Trophoblast cell (in vitro differentiated cells and primary cell): ENCODE data around the gene SAP30BP.
A peak's percentile ranks its signal among the peaks of the same experiment; 100 is the strongest.

ENCODE experiments used
- DNase-seq, 2 donors: peaks; one replicate each; pipeline ENCODE4 v3.0.0-alpha.2; 2016
- H2AFZ ChIP-seq: 2 replicates; pipeline ENCODE4 v1.6.1; 2013; ENCODE audit warnings: low read length, moderate library complexity, mild to moderate bottlenecking; ENCODE audit not compliant: insufficient read depth, poor library complexity
- H2AK5ac ChIP-seq: 2 replicates; pipeline ENCODE4 v1.6.1; 2013; ENCODE audit warnings: mild to moderate bottlenecking, low read length
- H2BK120ac ChIP-seq: 2 replicates; pipeline ENCODE4 v1.6.1; 2013; ENCODE audit warnings: low read length, mild to moderate bottlenecking, moderate library complexity; ENCODE audit not compliant: insufficient read depth, poor library complexity
- H2BK12ac ChIP-seq: 2 replicates; pipeline ENCODE4 v1.6.1; 2013; ENCODE audit warnings: mild to moderate bottlenecking, low read length, moderate library complexity
- H2BK5ac ChIP-seq: 2 replicates; pipeline ENCODE4 v1.6.1; 2013; ENCODE audit warnings: low read length, low read depth, moderate library complexity, mild to moderate bottlenecking; ENCODE audit not compliant: poor library complexity
- H3K14ac ChIP-seq: 2 replicates; pipeline ENCODE4 v1.6.1; 2013; ENCODE audit warnings: mild to moderate bottlenecking, low read length
- H3K18ac ChIP-seq: 2 replicates; pipeline ENCODE4 v1.6.1; 2013; ENCODE audit warnings: mild to moderate bottlenecking, low read length
- H3K23ac ChIP-seq: 2 replicates; pipeline ENCODE4 v1.6.1; 2013; ENCODE audit warnings: low read length
- H3K27ac ChIP-seq: 2 replicates; pipeline ENCODE4 v1.5.1; 2013; ENCODE audit warnings: low read depth, mild to moderate bottlenecking, inconsistent platforms, low read length, moderate library complexity
- H3K27me3 ChIP-seq: 2 replicates; pipeline ENCODE4 v1.6.1; 2013; ENCODE audit warnings: inconsistent platforms, mild to moderate bottlenecking, low read length, moderate library complexity; ENCODE audit not compliant: insufficient read depth
- H3K36me3 ChIP-seq, 2 experiments: 1 replicate in 1 of 2; 2 replicates in 1 of 2; pipeline ENCODE4 v1.6.1; 2013; ENCODE audit warnings: low read length in 2 of 2, mild to moderate bottlenecking in 2 of 2, moderate library complexity in 1 of 2; ENCODE audit not compliant: insufficient read depth in 2 of 2, control insufficient read depth in 1 of 2
- H3K4ac ChIP-seq: 2 replicates; pipeline ENCODE4 v1.6.1; 2013; ENCODE audit warnings: low read depth, mild to moderate bottlenecking, low read length, moderate library complexity
- H3K4me1 ChIP-seq, 2 experiments: 1 replicate in 1 of 2; 2 replicates in 1 of 2; pipeline ENCODE4 v1.6.1; 2013; ENCODE audit warnings: low read length in 2 of 2, mild to moderate bottlenecking in 2 of 2, moderate library complexity in 1 of 2; ENCODE audit not compliant: insufficient read depth in 2 of 2, control insufficient read depth in 1 of 2
- H3K4me2 ChIP-seq: 2 replicates; pipeline ENCODE4 v1.6.1; 2013; ENCODE audit warnings: inconsistent platforms, mild to moderate bottlenecking, low read length, moderate library complexity
- H3K4me3 ChIP-seq: 2 replicates; pipeline ENCODE4 v1.5.1; 2013; ENCODE audit warnings: mild to moderate bottlenecking, low read depth, low read length, inconsistent platforms
- H3K79me1 ChIP-seq: one replicate; pipeline ENCODE4 v1.6.1; 2013; ENCODE audit warnings: low read length
- H3K79me2 ChIP-seq: 2 replicates; pipeline ENCODE4 v1.6.1; 2013; ENCODE audit warnings: low read length, mild to moderate bottlenecking; ENCODE audit not compliant: control insufficient read depth, insufficient read depth, poor library complexity
- H3K9ac ChIP-seq: 2 replicates; pipeline ENCODE4 v1.6.1; 2013; ENCODE audit warnings: mild to moderate bottlenecking, low read length
- H3K9me3 ChIP-seq: 2 replicates; pipeline ENCODE4 v1.6.1; 2013; ENCODE audit warnings: low read depth, mild to moderate bottlenecking, control low read depth, inconsistent platforms, low read length; ENCODE audit not compliant: insufficient read depth
- H4K12ac ChIP-seq: 2 replicates; pipeline ENCODE4 v1.6.1; 2013; ENCODE audit warnings: low read depth, mild to moderate bottlenecking, low read length, moderate library complexity
- H4K8ac ChIP-seq: 2 replicates; pipeline ENCODE4 v1.6.1; 2013; ENCODE audit warnings: low read depth, mild to moderate bottlenecking, low read length, moderate library complexity
- H4K91ac ChIP-seq: one replicate; pipeline ENCODE4 v1.6.1; 2013; ENCODE audit warnings: low read depth, mild to moderate bottlenecking, low read length, moderate library complexity
- WGBS: extraction: QIAGEN DNeasy Blood & Tissue Kit; methylation state at CpG from one replicate; pipeline ENCODE4 v1.1.7; 2013; ENCODE audit warnings: missing lambda C conversion rate; ENCODE audit not compliant: insufficient read length, insufficient coverage; ENCODE audit errors: extremely low coverage; 5-methylcytosine and 5-hydroxymethylcytosine counted together

SAP30BP gene

DNA sequence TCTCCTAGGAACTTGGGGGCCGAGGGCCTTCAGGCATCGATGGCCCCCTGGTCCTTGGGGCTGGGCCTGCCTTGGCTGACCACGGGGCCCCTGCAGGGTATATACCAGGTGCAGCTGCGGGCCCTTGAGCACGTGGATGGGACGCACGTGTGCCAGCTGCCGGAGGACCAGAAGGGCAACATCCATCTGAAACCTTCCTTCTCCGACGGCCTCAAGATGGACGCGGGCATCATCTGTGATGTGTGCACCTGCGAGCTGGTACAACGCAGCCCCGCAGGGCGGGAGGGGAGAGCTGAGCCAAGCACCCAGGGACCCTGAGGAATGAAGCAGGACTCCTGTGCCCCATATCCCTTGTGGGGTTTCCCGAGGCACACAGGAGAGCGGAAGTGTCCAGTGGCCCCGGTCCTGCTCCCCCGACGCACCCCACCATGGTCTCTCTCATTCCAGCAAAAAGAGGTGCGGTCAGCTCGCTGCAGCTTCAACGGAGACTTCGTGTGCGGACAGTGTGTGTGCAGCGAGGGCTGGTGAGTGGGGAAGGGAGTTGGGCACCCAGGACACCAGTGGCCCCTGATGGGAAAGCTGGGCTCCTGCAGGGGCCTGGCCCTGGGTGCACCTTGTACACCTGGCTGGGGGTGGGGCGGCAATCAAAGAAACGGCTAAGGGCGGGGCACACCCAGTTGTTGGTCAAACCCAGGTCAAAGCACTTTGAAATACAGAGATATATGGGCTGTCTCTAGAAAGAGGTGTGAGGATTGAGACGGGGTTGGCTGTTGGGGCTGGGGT is 64.8 kb downstream of the SAP30BP start:
- no peak overlapping the region for H3K14ac ChIP-seq
- H3K4me3 ChIP-seq, result peak overlapping the region; percentile 54
- no peak overlapping the region for H3K4me2 ChIP-seq
- DNase-seq, result no peak
- no peaks in the 10 kb centered on the region for H3K27me3 ChIP-seq
- H3K23ac ChIP-seq, result no peak overlapping the region
- no peak overlapping the region for H3K27ac ChIP-seq
- peaks cover 33 to 47% of the 10 kb centered on the region in 2 experiments for H3K36me3 ChIP-seq
- H3K79me1 ChIP-seq, result no peaks in the 10 kb centered on the region
- H4K91ac ChIP-seq, result no peak overlapping the region
- no peak overlapping the region for H2AFZ ChIP-seq
- H2AK5ac ChIP-seq, result no peak overlapping the region
- H3K4me1 ChIP-seq, result no peaks in the 10 kb centered on the region
- H2BK5ac ChIP-seq, result no peak overlapping the region
- no peak overlapping the region for H2BK120ac ChIP-seq
- no peak overlapping the region for H3K4ac ChIP-seq
- H3K18ac ChIP-seq, result no peak overlapping the region
- H2BK12ac ChIP-seq, result no peak overlapping the region
- H4K8ac ChIP-seq, result no peak overlapping the region
- peaks cover 2% of the 10 kb centered on the region for H3K9me3 ChIP-seq
- H3K79me2 ChIP-seq, result no peaks in the 10 kb centered on the region
- no peak overlapping the region for H4K12ac ChIP-seq
- no peak overlapping the region for H3K9ac ChIP-seq
- WGBS, result no CpG with 5 or more reads among the region's 31 CpGs

DNA sequence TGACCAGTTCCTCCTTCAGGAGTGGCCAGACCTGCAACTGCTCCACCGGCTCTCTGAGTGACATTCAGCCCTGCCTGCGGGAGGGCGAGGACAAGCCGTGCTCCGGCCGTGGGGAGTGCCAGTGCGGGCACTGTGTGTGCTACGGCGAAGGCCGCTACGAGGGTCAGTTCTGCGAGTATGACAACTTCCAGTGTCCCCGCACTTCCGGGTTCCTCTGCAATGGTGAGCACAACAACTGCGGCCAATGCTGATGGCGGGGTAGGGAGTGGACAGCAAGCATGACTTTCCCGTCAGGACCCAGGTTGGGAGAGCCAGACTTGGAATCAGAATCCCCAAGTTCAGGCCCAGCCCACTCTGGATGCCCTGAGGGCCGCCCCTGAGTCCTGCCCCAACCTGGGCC is 66.3 kb downstream of the SAP30BP start:
- H2AK5ac ChIP-seq, result no peak overlapping the region
- no peak overlapping the region for H3K4ac ChIP-seq
- no peak overlapping the region for H2AFZ ChIP-seq
- no peak overlapping the region for H3K18ac ChIP-seq
- H3K4me3 ChIP-seq, result no peak overlapping the region
- no peak overlapping the region for H3K4me2 ChIP-seq
- DNase-seq, result no peak
- no peak overlapping the region for H4K91ac ChIP-seq
- no peak overlapping the region for H3K14ac ChIP-seq
- no peak overlapping the region for H3K27ac ChIP-seq
- no CpG with 5 or more reads among the region's 18 CpGs for WGBS
- no peak overlapping the region for H2BK120ac ChIP-seq
- H3K79me2 ChIP-seq, result no peaks in the 10 kb centered on the region
- H3K9ac ChIP-seq, result no peak overlapping the region
- no peaks in the 10 kb centered on the region for H3K79me1 ChIP-seq
- no peak overlapping the region for H4K8ac ChIP-seq
- no peaks in the 10 kb centered on the region for H3K4me1 ChIP-seq
- no peaks in the 10 kb centered on the region for H3K27me3 ChIP-seq
- H4K12ac ChIP-seq, result no peak overlapping the region
- peaks cover 28 to 46% of the 10 kb centered on the region in 2 experiments for H3K36me3 ChIP-seq
- no peak overlapping the region for H2BK5ac ChIP-seq
- H3K9me3 ChIP-seq, result peaks cover 3% of the 10 kb centered on the region
- H3K23ac ChIP-seq, result no peak overlapping the region
- no peak overlapping the region for H2BK12ac ChIP-seq

DNA sequence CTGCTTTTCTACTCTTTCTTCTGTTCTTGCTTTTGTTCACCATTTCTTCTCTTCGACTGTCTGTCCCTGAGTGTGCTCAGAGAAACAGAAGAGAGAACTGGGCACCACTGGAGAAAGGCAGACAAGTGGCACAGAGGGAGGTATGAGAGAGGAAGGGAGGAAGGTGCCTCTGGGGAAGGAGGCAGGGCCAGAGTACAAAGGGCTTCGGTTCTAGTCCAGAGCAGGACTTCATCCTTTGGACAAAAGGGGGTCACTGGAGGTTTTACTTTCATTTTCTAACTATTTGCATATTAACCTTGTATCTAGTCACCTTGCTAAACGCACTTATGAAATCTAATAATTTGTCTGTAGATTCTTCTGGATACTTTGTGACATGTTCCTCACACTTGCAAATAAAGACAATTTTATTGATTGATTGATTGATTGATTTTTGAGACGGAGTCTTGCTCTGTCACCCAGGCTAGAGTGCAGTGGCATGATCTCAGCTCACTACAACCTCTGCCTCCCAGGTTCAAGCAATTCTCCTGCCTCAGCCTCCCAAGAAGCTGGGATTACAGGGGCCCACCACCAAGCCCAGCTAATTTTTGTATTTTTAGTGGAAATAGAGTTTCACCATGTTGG is 67.6 kb downstream of the SAP30BP start:
- Histone ChIP-seq H3K79me1 (no peaks in the 10 kb centered on the region), H3K4ac (no peak overlapping the region), H4K91ac (no peak overlapping the region), H3K36me3 (peaks cover 30 to 48% of the 10 kb centered on the region in 2 experiments), H3K27ac (no peak overlapping the region), H3K18ac (no peak overlapping the region), H3K27me3 (no peaks in the 10 kb centered on the region), H4K8ac (no peak overlapping the region), H3K9ac (no peak overlapping the region), H2AFZ (no peak overlapping the region), H2BK120ac (no peak overlapping the region), H2BK5ac (no peak overlapping the region), H3K4me3 (no peak overlapping the region), H3K79me2 (no peaks in the 10 kb centered on the region), H3K23ac (no peak overlapping the region), H3K4me2 (no peak overlapping the region), H3K9me3 (peaks cover 4% of the 10 kb centered on the region), H3K14ac (no peak overlapping the region), H2AK5ac (no peak overlapping the region), H4K12ac (no peak overlapping the region), H3K4me1 (no peaks in the 10 kb centered on the region), H2BK12ac (no peak overlapping the region)
- DNase-seq, result no peak
- WGBS, result no CpG with 5 or more reads among the region's 4 CpGs

DNA sequence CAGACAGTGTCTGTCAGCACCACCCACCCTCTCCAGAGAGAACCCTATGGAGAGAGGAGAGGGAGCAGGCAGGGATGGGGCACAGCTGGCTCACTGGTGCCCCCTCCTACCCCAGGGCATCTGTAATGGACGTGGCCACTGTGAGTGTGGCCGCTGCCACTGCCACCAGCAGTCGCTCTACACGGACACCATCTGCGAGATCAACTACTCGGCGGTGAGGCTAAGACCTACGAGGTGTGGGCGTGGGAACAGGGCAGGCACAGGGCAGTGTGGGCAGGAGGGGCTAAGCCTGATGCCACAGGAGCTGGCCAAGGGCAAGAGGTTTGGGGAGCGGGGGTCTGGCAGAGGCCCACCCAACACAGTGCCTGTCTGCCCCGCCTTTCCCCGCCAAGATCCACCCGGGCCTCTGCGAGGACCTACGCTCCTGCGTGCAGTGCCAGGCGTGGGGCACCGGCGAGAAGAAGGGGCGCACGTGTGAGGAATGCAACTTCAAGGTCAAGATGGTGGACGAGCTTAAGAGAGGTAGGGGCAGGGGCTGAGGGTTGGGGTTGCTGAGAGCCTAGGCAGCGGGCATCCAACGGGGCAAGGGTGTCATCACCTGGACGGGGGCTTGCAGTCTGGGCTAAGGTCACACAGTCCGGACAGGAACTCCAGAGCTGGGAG is 69.2 kb downstream of the SAP30BP start:
- Histone ChIP-seq H2AFZ (no peak overlapping the region), H2AK5ac (no peak overlapping the region), H3K4me3 (no peak overlapping the region), H3K36me3 (peaks cover 27 to 48% of the 10 kb centered on the region in 2 experiments), H3K14ac (no peak overlapping the region), H3K9ac (no peak overlapping the region), H4K8ac (no peak overlapping the region), H3K4ac (no peak overlapping the region), H2BK5ac (no peak overlapping the region), H2BK120ac (no peak overlapping the region), H3K27me3 (no peaks in the 10 kb centered on the region), H3K9me3 (peaks cover 4% of the 10 kb centered on the region), H3K27ac (no peak overlapping the region), H3K79me2 (no peaks in the 10 kb centered on the region), H3K23ac (no peak overlapping the region), H4K12ac (no peak overlapping the region), H2BK12ac (no peak overlapping the region), H3K79me1 (no peaks in the 10 kb centered on the region), H3K18ac (no peak overlapping the region), H4K91ac (no peak overlapping the region), H3K4me2 (no peak overlapping the region), H3K4me1 (no peaks in the 10 kb centered on the region)
- DNase-seq, result no peak
- WGBS, result no CpG with 5 or more reads among the region's 26 CpGs
